ENCODE data around the gene KCNRG. TPM values are rescaled to one million over a fixed set of nuclear protein-coding genes. Genes with fewer than 3 reads are reported as not detected.

KCNRG gene
- polyA plus RNA-seq, 1 of the 3 experiments (the other 2 are of a cell fraction): 0.97 TPM

GRCh38 chr13:49985129-49985528, 30.1 kb upstream of the KCNRG start:
- TF ChIP-seq MAX (IDR thresholded peaks at IDR 0.05; ENCODE audit: low read depth): no peak
- TF ChIP-seq SMC3 (IDR thresholded peaks at IDR 0.05; ENCODE audit: low read depth, low read length): no peak
- no peak for TF ChIP-seq REST (IDR thresholded peaks at IDR 0.05; ENCODE audit: low read depth, low read length)
- TF ChIP-seq YY1 (IDR thresholded peaks at IDR 0.05; ENCODE audit: low read depth): no peak
- no peak for TF ChIP-seq FOXM1 (IDR thresholded peaks at IDR 0.05; ENCODE audit: low read depth)
- TF ChIP-seq ZBTB33 (IDR thresholded peaks at IDR 0.05; ENCODE audit: borderline replicate concordance, low read depth): no peak
- no peak for TF ChIP-seq GATA2 (CRISPR knock-in tag; IDR thresholded peaks at IDR 0.05)
- no peak for TF ChIP-seq RCOR1 (IDR thresholded peaks at IDR 0.05; ENCODE audit: low read length)
- TF ChIP-seq, protein P1, sequence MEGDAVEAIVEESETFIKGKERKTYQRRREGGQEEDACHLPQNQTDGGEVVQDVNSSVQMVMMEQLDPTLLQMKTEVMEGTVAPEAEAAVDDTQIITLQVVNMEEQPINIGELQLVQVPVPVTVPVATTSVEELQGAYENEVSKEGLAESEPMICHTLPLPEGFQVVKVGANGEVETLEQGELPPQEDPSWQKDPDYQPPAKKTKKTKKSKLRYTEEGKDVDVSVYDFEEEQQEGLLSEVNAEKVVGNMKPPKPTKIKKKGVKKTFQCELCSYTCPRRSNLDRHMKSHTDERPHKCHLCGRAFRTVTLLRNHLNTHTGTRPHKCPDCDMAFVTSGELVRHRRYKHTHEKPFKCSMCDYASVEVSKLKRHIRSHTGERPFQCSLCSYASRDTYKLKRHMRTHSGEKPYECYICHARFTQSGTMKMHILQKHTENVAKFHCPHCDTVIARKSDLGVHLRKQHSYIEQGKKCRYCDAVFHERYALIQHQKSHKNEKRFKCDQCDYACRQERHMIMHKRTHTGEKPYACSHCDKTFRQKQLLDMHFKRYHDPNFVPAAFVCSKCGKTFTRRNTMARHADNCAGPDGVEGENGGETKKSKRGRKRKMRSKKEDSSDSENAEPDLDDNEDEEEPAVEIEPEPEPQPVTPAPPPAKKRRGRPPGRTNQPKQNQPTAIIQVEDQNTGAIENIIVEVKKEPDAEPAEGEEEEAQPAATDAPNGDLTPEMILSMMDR (IDR thresholded peaks at IDR 0.05): no peak
- TF ChIP-seq EZH2phosphoT487 (IDR thresholded peaks at IDR 0.05; ENCODE audit: borderline replicate concordance, low read depth): no peak
- TF ChIP-seq EP300 (IDR thresholded peaks at IDR 0.05; ENCODE audit: borderline replicate concordance in 1 of 2, low read depth in 1 of 2, low read length in 1 of 2): no peak
- TF ChIP-seq NFIC (IDR thresholded peaks at IDR 0.05; ENCODE audit: borderline replicate concordance): no peak
- no peak for TF ChIP-seq NRF1 (IDR thresholded peaks at IDR 0.05; ENCODE audit: low read depth, low read length)
- TF ChIP-seq TEAD4 (IDR thresholded peaks at IDR 0.05; ENCODE audit: borderline replicate concordance, insufficient read depth): no peak
- no peak for TF ChIP-seq FOXJ3 (CRISPR knock-in tag; IDR thresholded peaks at IDR 0.05)

More at GRCh38 chr13:49985129-49985528, 30.1 kb upstream of the KCNRG start:
- ChIA-PET POLR2A (no interaction called here), CTCF (interaction anchor here (1.0 to 1.4 kb wide), 3 partner anchors 8 to 62 kb away, joined by 3 to 4 read pairs (median 3); no protein-coding TSS in a partner anchor)
- H4K20me1 ChIP-seq (ENCODE audit: insufficient read depth): no peaks in the 10 kb centered on the region
- no peak overlapping the region for H3K27ac ChIP-seq (ENCODE audit: low read depth in 2 of 2, low read length in 1 of 2)
- no peaks in the 10 kb centered on the region for H3F3A ChIP-seq (replicated peaks; ENCODE audit: insufficient read depth)
- no peaks in the 10 kb centered on the region for H3K79me2 ChIP-seq (ENCODE audit: insufficient read depth)
- DNase-seq: no peak
- H3K9ac ChIP-seq: no peak overlapping the region
- no peaks in the 10 kb centered on the region; a peak in 1 of 4 replicates for H3K4me1 ChIP-seq (ENCODE audit: control insufficient read depth in 1 of 2, insufficient read depth in 2 of 2, low read depth in 1 of 2, low read length in 1 of 2)
- no peaks in the 10 kb centered on the region for H3K36me3 ChIP-seq (replicated peaks in 1 of 2; ENCODE audit: control insufficient read depth in 1 of 2, insufficient read depth in 2 of 2, low read length in 1 of 2)
- 94% methylated on average over 2 of the region's 2 CpGs for WGBS (ENCODE audit: low lambda C conversion rate)
- H3K27me3 ChIP-seq (ENCODE audit: insufficient read depth): no peaks in the 10 kb centered on the region
- no peak overlapping the region for H3K4me2 ChIP-seq
- H3K9me3 ChIP-seq: no peaks in the 10 kb centered on the region
- H3K4me3 ChIP-seq (ENCODE audit: low read depth in 2 of 2, low read length in 1 of 2): no peak overlapping the region
- H3K9me2 ChIP-seq: no peaks in the 10 kb centered on the region
- H2AFZ ChIP-seq (ENCODE audit: low read depth): no peak overlapping the region

All from SK-N-SH (cell line).